GM12874 (cell line): ENCODE data around the gene C2orf81.

Experiments
- TF ChIP-seq, protein P1 (sequence below): IDR thresholded peaks from 2 replicates; pipeline ENCODE4 v1.5.1; 2011; ENCODE audit warnings: low read depth, mild to moderate bottlenecking, control low read depth, low read length, moderate library complexity; ENCODE audit not compliant: insufficient read depth

The C2orf81 gene

DNA sequence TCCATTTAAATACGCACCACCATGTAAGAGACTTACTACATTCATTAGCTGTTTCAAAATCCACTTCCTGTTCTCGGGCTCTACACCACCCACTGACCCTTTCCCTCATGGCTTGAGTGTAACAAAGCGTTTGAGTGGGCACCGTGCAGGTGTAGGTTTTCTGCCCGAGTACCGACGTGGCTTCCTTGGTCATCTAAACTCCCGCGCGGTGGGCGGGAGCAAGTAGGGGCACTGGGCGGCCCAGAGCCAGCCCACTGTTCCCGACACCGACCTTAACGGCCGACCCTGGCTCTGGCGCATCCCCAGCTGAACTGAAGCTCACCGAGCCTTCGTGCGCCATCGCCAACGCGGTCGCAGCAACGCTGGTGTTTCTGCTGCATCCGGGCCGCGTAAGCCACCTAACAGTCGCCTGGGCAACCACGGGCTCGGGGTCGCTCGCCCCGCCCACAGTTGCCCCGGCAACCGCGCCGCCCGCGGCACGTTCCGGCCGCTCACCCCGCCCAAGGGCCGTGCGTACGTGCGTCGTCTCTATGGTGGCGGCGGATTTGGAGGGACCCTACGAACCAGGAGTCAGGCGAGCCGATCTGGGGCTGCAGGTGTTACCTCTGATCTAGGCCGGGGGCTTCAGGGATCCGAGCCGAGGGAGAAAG, at the start of gene C2orf81, which contains the start of gene WDR54:
Gene C2orf81, minus strand, starts transcription at position 399 of the 650 bp plus-strand sequence. Its CDS starts 59 bp downstream, at position 340.
Gene WDR54, plus strand, starts transcription at position 510 of the 650 bp plus-strand sequence. CDS start 424 bp downstream, outside the sequence.
- TF ChIP-seq, protein P1, sequence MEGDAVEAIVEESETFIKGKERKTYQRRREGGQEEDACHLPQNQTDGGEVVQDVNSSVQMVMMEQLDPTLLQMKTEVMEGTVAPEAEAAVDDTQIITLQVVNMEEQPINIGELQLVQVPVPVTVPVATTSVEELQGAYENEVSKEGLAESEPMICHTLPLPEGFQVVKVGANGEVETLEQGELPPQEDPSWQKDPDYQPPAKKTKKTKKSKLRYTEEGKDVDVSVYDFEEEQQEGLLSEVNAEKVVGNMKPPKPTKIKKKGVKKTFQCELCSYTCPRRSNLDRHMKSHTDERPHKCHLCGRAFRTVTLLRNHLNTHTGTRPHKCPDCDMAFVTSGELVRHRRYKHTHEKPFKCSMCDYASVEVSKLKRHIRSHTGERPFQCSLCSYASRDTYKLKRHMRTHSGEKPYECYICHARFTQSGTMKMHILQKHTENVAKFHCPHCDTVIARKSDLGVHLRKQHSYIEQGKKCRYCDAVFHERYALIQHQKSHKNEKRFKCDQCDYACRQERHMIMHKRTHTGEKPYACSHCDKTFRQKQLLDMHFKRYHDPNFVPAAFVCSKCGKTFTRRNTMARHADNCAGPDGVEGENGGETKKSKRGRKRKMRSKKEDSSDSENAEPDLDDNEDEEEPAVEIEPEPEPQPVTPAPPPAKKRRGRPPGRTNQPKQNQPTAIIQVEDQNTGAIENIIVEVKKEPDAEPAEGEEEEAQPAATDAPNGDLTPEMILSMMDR, result no peak

GRCh38 chr2:74464406-74464805, 43.0 kb upstream of the C2orf81 start:
- TF ChIP-seq, protein P1, result no peak

GRCh38 chr2:74462786-74463105, 41.3 kb upstream of the C2orf81 start:
- TF ChIP-seq, protein P1, result no peak

GRCh38 chr2:74462054-74462785, 40.8 kb upstream of the C2orf81 start:
- TF ChIP-seq, protein P1, result no peak

DNA sequence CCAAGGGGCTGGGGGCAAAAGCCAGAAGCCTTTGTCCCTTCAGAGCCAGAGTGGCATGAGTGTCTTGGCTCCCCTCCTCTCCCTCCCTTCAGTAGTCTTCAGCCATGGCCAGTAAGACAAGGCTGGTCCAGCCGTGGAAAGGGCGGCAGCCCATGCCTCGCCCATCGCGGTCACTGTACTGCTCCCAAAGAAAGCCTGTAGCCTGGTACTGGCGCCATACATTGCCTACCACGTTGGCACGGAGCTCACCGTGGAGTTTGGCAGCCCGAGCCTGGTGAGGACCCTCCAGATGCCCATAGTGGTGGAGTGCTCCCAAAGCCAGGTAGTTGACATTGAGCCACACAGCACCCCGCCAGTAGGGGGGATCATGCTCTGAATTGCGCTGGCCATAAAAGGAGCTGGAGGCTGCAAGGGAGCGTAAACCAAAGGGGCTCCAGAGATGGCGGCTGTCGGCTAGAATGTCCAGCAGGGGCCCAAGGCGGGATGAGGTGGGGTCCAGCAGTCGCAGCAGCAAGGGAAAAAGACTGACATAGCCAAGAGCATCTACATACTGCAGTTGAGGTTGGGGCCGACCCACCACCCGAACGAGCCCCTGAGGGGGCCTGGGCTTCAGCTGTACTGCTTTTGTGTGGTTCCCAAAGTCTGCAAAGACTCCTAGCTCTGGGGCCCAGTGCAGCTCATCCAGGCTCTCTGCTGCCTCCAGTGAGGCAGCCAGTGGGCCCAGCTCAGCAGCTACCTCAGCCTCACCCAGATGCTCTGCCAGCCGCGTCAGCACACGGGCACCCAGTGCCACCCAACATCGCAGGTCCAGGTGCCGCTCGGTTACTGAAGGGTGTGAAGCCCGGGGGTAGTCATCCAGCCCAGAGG, 40.0 kb upstream of the C2orf81 start:
- TF ChIP-seq, protein P1, result no peak

GRCh38 chr2:74458938-74459363, 37.5 kb upstream of the C2orf81 start:
- TF ChIP-seq, protein P1, result no peak
